Esophagus squamous epithelium (tissue), 5 donors: Measurements from ENCODE around the gene MLLT10. TPM values are rescaled to one million over a fixed set of nuclear protein-coding genes. Genes with fewer than 3 reads are reported as not detected.
A peak's percentile ranks its signal among the peaks of the same experiment; 100 is the strongest.

Experiments
- DNase-seq: peaks from one replicate; lab custom pipeline; 2025; lab: John Stamatoyannopoulos, UW
- H3K27ac ChIP-seq, 4 donors: fragments of 200-600 bp; sonication (generic); one replicate each; pipeline ENCODE4 v1.5.1; 2016 to 2019; ENCODE audit warnings: mild to moderate bottlenecking in 1 of 4
- H3K27me3 ChIP-seq, 4 donors: fragments of 200-600 bp; sonication (generic); 1 replicate in 3 of 4; 2 replicates in 1 of 4; pipeline versions ENCODE4 v1.5.1 to v1.6.0; 2017 to 2021; ENCODE audit warnings: antibody characterized with exemption in 1 of 4
- H3K36me3 ChIP-seq, 3 donors: fragments of 200-600 bp; sonication (generic); one replicate each; pipeline ENCODE4 v1.5.1; 2016 to 2019
- H3K4me1 ChIP-seq, 3 donors: fragments of 200-600 bp; sonication (generic); one replicate each; pipeline ENCODE4 v1.5.1; 2017 to 2019
- H3K4me3 ChIP-seq, 4 donors: fragments of 200-600 bp; sonication (generic); 1 replicate in 3 of 4; 2 replicates in 1 of 4; pipeline ENCODE4 v1.5.1; 2016 to 2019; ENCODE audit warnings: mild to moderate bottlenecking in 2 of 4, moderate library complexity in 1 of 4
- H3K9me3 ChIP-seq, 3 donors: fragments of 200-600 bp; sonication (generic); one replicate each; pipeline ENCODE4 v1.5.1; 2016 to 2019
- POLR2A ChIP-seq, 4 donors: fragments of 450-650 bp; IDR thresholded peaks; one replicate each; pipeline ENCODE4 v1.6.1; 2017; ENCODE audit warnings: antibody characterized with exemption in 4 of 4, mild to moderate bottlenecking in 4 of 4, moderate library complexity in 3 of 4
- WGBS, 2 donors: methylation state at CpG; one replicate each; pipeline ENCODE4 v1.1.5; 2018; 5-methylcytosine and 5-hydroxymethylcytosine counted together
- intact Hi-C: fragments of 100-400 bp; cut with DNase I; formaldehyde crosslinking; loops from one replicate; pipeline ENCODE4 v1.15.0; 2022
- total RNA-seq, 4 donors: library from RNA; depleted of rRNA; stranded (reverse); fragments of >200 nt; gene quantifications; one replicate each; pipeline ENCODE4 v1.1.0, GENCODE V29; 2016
- TF ChIP-seq, protein P1 (sequence below), 6 experiments: fragments of 450-650 bp in 4 of 6; fragments of 200-600 bp in 2 of 6; sonication (generic) in 2 of 6; IDR thresholded peaks; one replicate each; pipeline ENCODE4 v1.5.1; 2016 to 2019; ENCODE audit warnings: antibody characterized with exemption in 6 of 6, mild to moderate bottlenecking in 4 of 6, moderate library complexity in 4 of 6
- donor health status: DM: yes; HTN: yes; CAD: no.

The MLLT10 gene
- total RNA-seq, 4 donors from 2014 or later = 22.7 to 49.6 (median 32.4) TPM

DNA sequence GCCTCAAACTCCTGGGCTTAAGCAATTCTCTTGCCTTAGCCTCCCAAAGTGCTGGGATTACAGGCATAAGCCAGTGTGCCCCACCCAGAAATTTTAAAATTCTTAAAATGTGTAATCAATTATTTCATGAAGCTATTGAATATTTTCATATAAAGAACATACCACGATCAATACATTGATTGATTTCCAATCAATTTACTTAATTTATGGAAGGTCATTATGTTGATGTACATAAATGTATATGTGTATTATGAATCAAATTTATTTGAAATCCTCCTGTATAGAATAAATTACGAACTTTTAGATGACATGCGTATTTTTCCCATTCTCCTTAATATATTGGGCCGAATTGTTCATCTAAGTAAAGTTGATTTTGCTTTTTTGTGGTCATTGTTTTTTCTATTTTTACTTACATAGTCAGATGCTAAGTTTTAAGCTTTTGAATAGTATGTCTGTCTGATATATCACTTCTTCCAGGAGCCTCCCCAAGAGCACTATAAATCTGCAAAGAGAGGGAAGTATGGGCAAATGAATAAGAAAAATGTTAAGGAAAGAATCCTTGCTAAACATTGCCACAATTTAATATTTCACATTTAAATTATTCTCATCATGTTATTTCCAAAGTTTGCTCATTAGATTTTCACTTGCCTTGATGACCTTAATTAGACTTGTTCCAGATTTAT, 43.9 kb upstream of the MLLT10 start:
- Histone ChIP-seq H3K4me1 (peaks cover 3 to 15% (median 8%) of the 10 kb centered on the region in 3 donors), H3K4me3 (no peak overlapping the region), H3K9me3 (no peaks in the 10 kb centered on the region), H3K27ac (no peak overlapping the region), H3K27me3 (peaks cover 0 to 14% (median 0%) of the 10 kb centered on the region in 4 donors), H3K36me3 (no peaks in the 10 kb centered on the region)
- intact Hi-C loops = loop anchor here (10.0 kb wide), 1 partner anchor 215 kb away; no protein-coding TSS in a partner anchor
- WGBS, 2 donors = 84 to 91% methylated on average over 4 of the region's 4 CpGs
- TF ChIP-seq, protein P1, sequence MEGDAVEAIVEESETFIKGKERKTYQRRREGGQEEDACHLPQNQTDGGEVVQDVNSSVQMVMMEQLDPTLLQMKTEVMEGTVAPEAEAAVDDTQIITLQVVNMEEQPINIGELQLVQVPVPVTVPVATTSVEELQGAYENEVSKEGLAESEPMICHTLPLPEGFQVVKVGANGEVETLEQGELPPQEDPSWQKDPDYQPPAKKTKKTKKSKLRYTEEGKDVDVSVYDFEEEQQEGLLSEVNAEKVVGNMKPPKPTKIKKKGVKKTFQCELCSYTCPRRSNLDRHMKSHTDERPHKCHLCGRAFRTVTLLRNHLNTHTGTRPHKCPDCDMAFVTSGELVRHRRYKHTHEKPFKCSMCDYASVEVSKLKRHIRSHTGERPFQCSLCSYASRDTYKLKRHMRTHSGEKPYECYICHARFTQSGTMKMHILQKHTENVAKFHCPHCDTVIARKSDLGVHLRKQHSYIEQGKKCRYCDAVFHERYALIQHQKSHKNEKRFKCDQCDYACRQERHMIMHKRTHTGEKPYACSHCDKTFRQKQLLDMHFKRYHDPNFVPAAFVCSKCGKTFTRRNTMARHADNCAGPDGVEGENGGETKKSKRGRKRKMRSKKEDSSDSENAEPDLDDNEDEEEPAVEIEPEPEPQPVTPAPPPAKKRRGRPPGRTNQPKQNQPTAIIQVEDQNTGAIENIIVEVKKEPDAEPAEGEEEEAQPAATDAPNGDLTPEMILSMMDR (IDR thresholded peaks at IDR 0.05) = no peak
- no peak for DNase-seq

DNA sequence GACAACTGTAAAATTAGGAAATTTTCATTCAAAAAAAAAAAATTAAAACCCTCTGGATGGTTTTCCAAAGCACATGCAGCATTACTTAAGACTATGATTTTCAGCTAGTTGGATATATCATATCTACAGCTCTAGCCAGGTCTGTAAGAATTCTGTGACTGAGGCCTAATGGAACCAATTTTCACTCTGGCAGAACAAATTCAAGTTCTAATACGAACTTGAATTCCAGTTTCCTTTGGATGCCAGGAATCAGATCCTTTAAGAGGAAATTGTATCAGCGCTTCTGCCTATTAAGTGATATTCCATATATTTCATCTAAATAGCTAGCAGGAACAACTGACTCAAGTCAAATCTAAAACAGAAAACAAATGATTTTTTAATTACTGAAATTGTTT, 43.3 kb upstream of the MLLT10 start:
- Histone ChIP-seq H3K27me3 (peaks cover 0 to 14% (median 0%) of the 10 kb centered on the region in 4 donors), H3K36me3 (no peaks in the 10 kb centered on the region), H3K9me3 (no peaks in the 10 kb centered on the region), H3K4me3 (no peak overlapping the region), H3K27ac (no peak overlapping the region), H3K4me1 (peaks cover 3 to 18% (median 8%) of the 10 kb centered on the region in 3 donors)
- TF ChIP-seq, protein P1 (IDR thresholded peaks at IDR 0.05) = no peak
- TF ChIP-seq POLR2A (IDR thresholded peaks at IDR 0.05) = no peak
- DNase-seq = no peak
- intact Hi-C loops = loop anchor here (10.0 kb wide), 1 partner anchor 216 kb away; no protein-coding TSS in a partner anchor
- WGBS, 2 donors = 80 to 92% methylated on average over 2 of the region's 2 CpGs

DNA sequence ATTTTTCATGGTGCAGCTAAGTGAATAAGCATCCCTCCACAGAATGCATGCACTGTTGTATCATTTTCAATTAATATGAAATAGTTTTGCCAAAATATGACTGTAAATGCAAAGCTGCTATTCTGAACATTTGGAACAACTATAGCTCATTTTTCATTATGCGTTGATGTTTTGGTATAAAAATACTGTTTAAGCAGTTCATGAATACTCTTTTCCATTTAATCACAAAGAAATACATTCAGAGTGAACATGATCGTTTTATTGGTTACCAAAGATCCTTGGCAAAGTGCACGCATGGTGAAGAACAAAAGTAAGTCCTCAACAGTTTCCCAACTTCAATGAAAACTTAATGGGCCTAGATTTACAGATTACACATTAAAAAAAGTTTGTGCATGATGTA, 41.6 kb upstream of the MLLT10 start:
- WGBS, 2 donors = 69 to 73% methylated on average over 3 of the region's 3 CpGs
- no peak overlapping the region for H3K27ac ChIP-seq
- H3K9me3 ChIP-seq = no peaks in the 10 kb centered on the region
- peaks cover 5 to 26% (median 8%) of the 10 kb centered on the region in 3 donors for H3K4me1 ChIP-seq
- intact Hi-C loops = loop anchor here (10.0 kb wide), 1 partner anchor 218 kb away; no protein-coding TSS in a partner anchor
- no peak for DNase-seq
- H3K4me3 ChIP-seq = no peak overlapping the region
- TF ChIP-seq, protein P1 (IDR thresholded peaks at IDR 0.05) = no peak
- TF ChIP-seq POLR2A (IDR thresholded peaks at IDR 0.05) = no peak
- H3K36me3 ChIP-seq = no peaks in the 10 kb centered on the region
- H3K27me3 ChIP-seq = peaks cover 0 to 19% (median 0%) of the 10 kb centered on the region in 4 donors

DNA sequence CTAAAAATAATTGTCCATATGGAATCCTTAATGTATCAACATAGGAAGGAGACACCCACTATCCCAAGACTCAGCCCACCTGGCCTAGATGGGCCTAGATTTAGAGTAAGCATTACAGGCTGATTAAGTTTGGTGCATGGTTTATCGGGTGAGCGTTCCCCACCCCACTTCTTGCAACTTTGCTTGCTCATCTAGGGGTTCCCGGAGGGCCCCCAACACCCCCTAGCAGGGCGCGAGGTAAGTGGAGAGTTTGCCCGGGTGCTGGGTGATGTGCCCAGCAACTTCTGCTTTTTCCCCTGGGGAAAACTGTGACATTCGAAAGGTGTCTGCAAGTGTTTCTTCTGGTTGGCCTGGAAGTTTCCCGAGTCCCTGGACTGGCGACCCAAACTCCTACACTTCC, 40.2 kb upstream of the MLLT10 start:
- no peak for DNase-seq
- no peaks in the 10 kb centered on the region for H3K9me3 ChIP-seq
- peaks cover 8 to 29% (median 8%) of the 10 kb centered on the region in 3 donors for H3K4me1 ChIP-seq
- intact Hi-C loops = loop anchor here (10.0 kb wide), 1 partner anchor 219 kb away; no protein-coding TSS in a partner anchor
- H3K4me3 ChIP-seq = peak overlapping the region in 2 of 4 donors; percentile 75 to 80
- no peaks in the 10 kb centered on the region for H3K36me3 ChIP-seq
- 78 to 82% methylated on average over 6 of the region's 9 CpGs for WGBS, 2 donors
- no peak for TF ChIP-seq POLR2A (IDR thresholded peaks at IDR 0.05)
- TF ChIP-seq, protein P1 (IDR thresholded peaks at IDR 0.05) = no peak
- peak overlapping the region in 1 of 4 donors; percentile 53 for H3K27ac ChIP-seq
- peaks cover 0 to 19% (median 0%) of the 10 kb centered on the region in 4 donors for H3K27me3 ChIP-seq
